Cardiac fibroblast (primary cell): ENCODE measurements around the gene RNPS1.

Experiments used
- DNase-seq, 2 donors: peaks; one replicate each; pipeline versions ENCODE4 v3.0.0 to v3.0.0-alpha.2; 2010; ENCODE audit warnings: low read depth in 2 of 2
- H3K4me3 ChIP-seq, 2 donors: replicated peaks in 1 of 2; 1 replicate in 1 of 2; 2 replicates in 1 of 2; pipeline ENCODE4 v1.5.1; 2011; ENCODE audit warnings: low read depth in 2 of 2, low read length in 2 of 2, mild to moderate bottlenecking in 2 of 2, moderate library complexity in 1 of 2
- CTCF ChIP-seq: IDR thresholded peaks from one replicate; pipeline ENCODE4 v1.5.1; 2011; ENCODE audit warnings: low read depth, mild to moderate bottlenecking, low read length, inconsistent platforms

RNPS1 gene

GRCh38 chr16:2288726-2289125 lies 20.8 kb upstream of the RNPS1 start:
- H3K4me3 ChIP-seq: no peak overlapping the region
- no peak for TF ChIP-seq CTCF
- DNase-seq: no peak

- no peak overlapping the region for H3K4me3 ChIP-seq
- no peak for DNase-seq
- no peak for TF ChIP-seq CTCF
Measured at GRCh38 chr16:2287916-2288547, 20.1 kb upstream of the RNPS1 start.

- TF ChIP-seq CTCF: no peak
Measured at GRCh38 chr16:2286550-2286949, 18.6 kb upstream of the RNPS1 start.

DNA sequence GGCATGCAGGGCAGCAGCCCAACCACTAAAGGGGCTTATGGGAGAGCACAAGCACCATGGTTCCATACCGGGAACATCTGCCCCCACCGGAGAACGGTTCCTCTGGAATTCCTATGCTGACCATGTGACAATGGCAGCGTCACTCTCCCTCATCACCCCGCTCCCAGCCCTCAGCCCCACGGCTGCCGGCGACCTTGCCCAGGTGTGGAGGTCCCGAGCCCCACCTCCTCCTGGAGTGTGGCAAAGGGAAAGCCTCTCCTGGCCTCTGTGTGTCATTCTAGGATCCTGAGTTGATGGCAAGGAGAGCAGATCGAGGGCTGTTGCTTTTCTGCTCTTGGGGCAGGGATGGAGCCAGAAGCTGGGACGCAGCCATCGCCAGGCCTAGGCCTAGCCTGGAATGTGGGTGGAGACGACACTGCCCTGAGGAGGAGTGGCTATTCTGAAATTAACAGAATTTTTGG lies 17.8 kb upstream of the RNPS1 start:
- no peak overlapping the region for H3K4me3 ChIP-seq
- TF ChIP-seq CTCF: no peak
- DNase-seq: no peak

More at GRCh38 chr16:2286550-2286949, 18.6 kb upstream of the RNPS1 start:
- no peak for DNase-seq
- H3K4me3 ChIP-seq: no peak overlapping the region

- TF ChIP-seq CTCF: no peak
- no peak for DNase-seq
- H3K4me3 ChIP-seq: no peak overlapping the region
Measured at GRCh38 chr16:2284797-2285576, 17.1 kb upstream of the RNPS1 start.

DNA sequence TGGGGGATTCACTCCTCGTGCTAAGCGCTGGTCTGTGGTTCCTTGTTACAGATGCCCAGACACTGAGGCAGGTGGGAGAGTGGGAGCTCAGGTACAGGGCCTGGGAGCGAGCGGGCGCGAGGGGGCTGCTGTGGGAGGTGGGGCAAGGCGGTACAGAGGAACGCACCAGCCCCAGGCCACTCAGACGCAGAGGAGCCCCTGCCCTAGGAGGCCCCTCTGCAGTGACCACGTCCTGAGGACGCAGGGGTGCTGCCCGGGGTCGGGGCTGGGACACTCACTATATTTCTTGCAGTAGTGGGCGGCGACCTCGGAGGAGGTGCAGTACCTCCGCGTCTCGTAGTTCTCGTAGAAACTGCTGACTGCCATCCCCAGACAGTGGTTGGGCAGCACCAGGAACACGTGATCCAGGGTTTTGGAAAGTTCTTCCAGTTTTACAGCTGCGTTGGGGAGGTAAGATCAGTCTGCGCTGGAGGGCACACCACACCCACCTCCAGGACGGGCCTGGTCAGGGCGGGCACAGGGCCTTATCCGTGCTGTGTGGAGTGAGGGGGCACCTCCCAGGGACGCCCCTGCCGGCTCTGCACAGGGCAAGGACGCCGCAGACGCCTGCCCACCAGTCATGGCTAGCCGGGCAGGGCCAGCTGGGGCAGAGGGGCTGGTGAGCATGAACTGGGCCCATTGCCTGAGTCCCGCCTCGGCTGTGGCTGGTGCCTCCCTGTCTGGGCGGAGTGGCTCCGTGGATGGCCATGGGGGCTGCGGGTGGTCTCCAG lies 16.3 kb upstream of the RNPS1 start:
- no peak for TF ChIP-seq CTCF
- DNase-seq: no peak
- H3K4me3 ChIP-seq: no peak overlapping the region
